HepG2 (cell line): ENCODE results near the gene CDKN1A. TPM values are rescaled to one million over a fixed set of nuclear protein-coding genes. Genes with fewer than 3 reads are reported as not detected.

Experiments
- ATAD3A ChIP-seq: sonication (generic); formaldehyde crosslinking; IDR thresholded peaks from 2 replicates; pipeline ENCODE4 v1.4.0; 2020; ENCODE audit warnings: missing genetic modification reagents
- CCDC6 ChIP-seq: sonication (generic); formaldehyde crosslinking; IDR thresholded peaks from 2 replicates; pipeline ENCODE4 v1.8.1; 2022; ENCODE audit warnings: mild to moderate bottlenecking, missing genetic modification reagents, moderate library complexity
- CEBPB ChIP-seq: IDR thresholded peaks from 2 replicates; pipeline ENCODE4 v1.6.1; 2011; ENCODE audit warnings: low read depth, low read length, improper control_type of control experiment, borderline replicate concordance
- DRAP1 ChIP-seq: IDR thresholded peaks from 2 replicates; pipeline ENCODE4 v1.6.1; 2016; ENCODE audit warnings: missing genetic modification reagents, missing compliant biosample characterization
- ELF1 ChIP-seq: sonication (generic); formaldehyde crosslinking; IDR thresholded peaks from 2 replicates; pipeline ENCODE4 v1.4.0; 2020; ENCODE audit warnings: missing genetic modification reagents
- FOXO1 ChIP-seq: sonication (generic); formaldehyde crosslinking; IDR thresholded peaks from 2 replicates; pipeline ENCODE4 v1.4.0; 2020; ENCODE audit warnings: missing genetic modification reagents
- GABPB1 ChIP-seq: IDR thresholded peaks from 2 replicates; pipeline ENCODE4 v1.6.1; 2016; ENCODE audit warnings: mild to moderate bottlenecking, missing genetic modification reagents, moderate library complexity, missing compliant biosample characterization
- HNRNPH1 ChIP-seq: fragments of 200-400 bp; formaldehyde crosslinking; optimal IDR thresholded peaks from 2 replicates; pipeline ENCODE3; 2017; ENCODE audit warnings: mild to moderate bottlenecking, low read depth, low read length
- HOXA3 ChIP-seq: sonication (generic); formaldehyde crosslinking; IDR thresholded peaks from 2 replicates; pipeline ENCODE4 v1.5.0; 2020; ENCODE audit warnings: missing genetic modification reagents
- JDP2 ChIP-seq: sonication (generic); formaldehyde crosslinking; IDR thresholded peaks from 2 replicates; pipeline ENCODE4 v1.8.1; 2022; ENCODE audit warnings: missing genetic modification reagents, borderline replicate concordance
- KDM5B ChIP-seq: sonication (generic); formaldehyde crosslinking; IDR thresholded peaks from 2 replicates; pipeline ENCODE4 v1.4.0; 2020; ENCODE audit warnings: missing genetic modification reagents, mild to moderate bottlenecking, borderline replicate concordance
- KDM6A ChIP-seq: IDR thresholded peaks from 2 replicates; pipeline ENCODE4 v1.6.1; 2016; ENCODE audit warnings: low read depth
- MNT ChIP-seq: fragments of 450-650 bp; IDR thresholded peaks from 2 replicates; pipeline ENCODE4 v1.6.1; 2016
- PBX3 ChIP-seq: sonication (generic); formaldehyde crosslinking; IDR thresholded peaks from 2 replicates; pipeline ENCODE4 v1.8.1; 2023; ENCODE audit warnings: missing genetic modification reagents, inconsistent platforms, borderline replicate concordance
- RBFOX2 ChIP-seq: fragments of 200-400 bp; formaldehyde crosslinking; IDR thresholded peaks from 2 replicates; pipeline ENCODE4 v1.6.1; 2017; ENCODE audit warnings: low read depth, mild to moderate bottlenecking, low read length
- SRSF9 ChIP-seq: fragments of 200-400 bp; formaldehyde crosslinking; IDR thresholded peaks from 2 replicates; pipeline ENCODE4 v1.6.1; 2018; ENCODE audit warnings: borderline replicate concordance, mild to moderate bottlenecking, low read depth, low read length; ENCODE audit not compliant: insufficient read depth, poor library complexity, severe bottlenecking
- TOPORS ChIP-seq: sonication (generic); formaldehyde crosslinking; IDR thresholded peaks from 2 replicates; pipeline ENCODE4 v1.8.0; 2023; ENCODE audit warnings: mild to moderate bottlenecking, missing genetic modification reagents
- ZNF12 ChIP-seq: sonication (generic); formaldehyde crosslinking; IDR thresholded peaks from 2 replicates; pipeline ENCODE4 v1.5.0; 2020; ENCODE audit warnings: missing genetic modification reagents
- ZNF224 ChIP-seq: sonication (generic); formaldehyde crosslinking; IDR thresholded peaks from 2 replicates; pipeline ENCODE4 v1.5.0; 2020; ENCODE audit warnings: mild to moderate bottlenecking, missing genetic modification reagents
- ZNF343 ChIP-seq: sonication (generic); formaldehyde crosslinking; IDR thresholded peaks from 2 replicates; pipeline ENCODE4 v1.4.0; 2020; ENCODE audit warnings: mild to moderate bottlenecking, missing genetic modification reagents
- ZNF430 ChIP-seq: sonication (generic); formaldehyde crosslinking; IDR thresholded peaks from 2 replicates; pipeline ENCODE4 v1.9.0; 2021; ENCODE audit warnings: mild to moderate bottlenecking, missing genetic modification reagents
- ZNF441 ChIP-seq: sonication (generic); formaldehyde crosslinking; IDR thresholded peaks from 2 replicates; pipeline ENCODE4 v1.7.0; 2021; ENCODE audit warnings: missing genetic modification reagents, borderline replicate concordance
- ZNF570 ChIP-seq: sonication (generic); formaldehyde crosslinking; IDR thresholded peaks from 2 replicates; pipeline ENCODE4 v1.4.0; 2020; ENCODE audit warnings: mild to moderate bottlenecking, missing genetic modification reagents, borderline replicate concordance
- ZNF577 ChIP-seq: sonication (generic); formaldehyde crosslinking; IDR thresholded peaks from 2 replicates; pipeline ENCODE4 v1.4.0; 2020; ENCODE audit warnings: mild to moderate bottlenecking, low read depth, missing genetic modification reagents, borderline replicate concordance
- ZNF678 ChIP-seq: sonication (generic); formaldehyde crosslinking; IDR thresholded peaks from 2 replicates; pipeline ENCODE4 v1.4.0; 2020; ENCODE audit warnings: mild to moderate bottlenecking, missing genetic modification reagents
- ZNF788 ChIP-seq: sonication (generic); formaldehyde crosslinking; IDR thresholded peaks from 2 replicates; pipeline ENCODE4 v1.5.0; 2020; ENCODE audit warnings: mild to moderate bottlenecking, missing genetic modification reagents, borderline replicate concordance
- polyA plus RNA-seq, 8 experiments: library from polyadenylated mRNA; depleted of rRNA in 3 of 8; stranded (reverse) in 7 of 8; unstranded in 1 of 8; fragments of >200 nt; fragmentation: Illumina TruSeq in 4 of 8; extraction: Trizol in 4 of 8; gene quantifications; 2 replicates each; pipeline versions ENCODE4 v1.2.1 to v1.2.3, GENCODE V29; 2011 to 2016; ENCODE audit warnings: low read depth in 4 of 8, missing spikeins in 1 of 8, mixed read lengths in 1 of 8; ENCODE audit not compliant: insufficient read depth in 1 of 8
- total RNA-seq, 5 experiments: library from RNA; depleted of rRNA; stranded (reverse); fragments of >200 nt; fragmentation: Illumina TruSeq; extraction: Trizol; gene quantifications; 2 replicates each; pipeline ENCODE4 v1.2.3, GENCODE V29; 2016; ENCODE audit warnings: low read depth in 1 of 5
- TF ChIP-seq, protein P1 (sequence below): sonication (generic); formaldehyde crosslinking; IDR thresholded peaks from 2 replicates; pipeline ENCODE4 v1.4.0; 2020; ENCODE audit warnings: low read depth, mild to moderate bottlenecking, missing genetic modification reagents

Gene CDKN1A
- total and polyA plus RNA-seq, 2 of the 13 experiments (the other 11 are each of a cell fraction or from before 2014, with no cell fraction given): 60.7 to 92.1 TPM

- TF ChIP-seq KDM6A (CRISPR knock-in tag) (peak; percentile 63; the same call in 1 of the 2 replicates), HNRNPH1 (peak; percentile 72), FOXO1 (CRISPR knock-in tag) (peak; percentile 91), SRSF9 (no peak), MNT (no peak), ZNF343 (CRISPR knock-in tag) (no peak), ZNF678 (CRISPR knock-in tag) (no peak), JDP2 (CRISPR knock-in tag) (no peak), GABPB1 (peak; percentile 79), ZNF430 (CRISPR knock-in tag) (peak; percentile 98; the same call in 1 of the 2 replicates), ZNF570 (no peak), HOXA3 (peak; percentile 94), ZNF577 (no peak), ZNF12 (CRISPR knock-in tag) (peak; percentile 92), DRAP1 (CRISPR knock-in tag) (peak; percentile 80), ZNF788 (peak; percentile 92), ATAD3A (no peak), RBFOX2 (peak; percentile 72), PBX3 (no peak), ZNF441 (CRISPR knock-in tag) (peak; percentile 83; the same call in 1 of the 2 replicates), ZNF224 (CRISPR knock-in tag) (0 out of 2 replicates have a peak, but pooled peaks have one; percentile 50), CCDC6 (CRISPR knock-in tag) (peak; percentile 82; the same call in 1 of the 2 replicates), CEBPB (peak; percentile 100), TOPORS (no peak), ELF1 (CRISPR knock-in tag) (peak; percentile 73), KDM5B (peak; percentile 95; the same call in 1 of the 2 replicates)
- TF ChIP-seq, protein P1, sequence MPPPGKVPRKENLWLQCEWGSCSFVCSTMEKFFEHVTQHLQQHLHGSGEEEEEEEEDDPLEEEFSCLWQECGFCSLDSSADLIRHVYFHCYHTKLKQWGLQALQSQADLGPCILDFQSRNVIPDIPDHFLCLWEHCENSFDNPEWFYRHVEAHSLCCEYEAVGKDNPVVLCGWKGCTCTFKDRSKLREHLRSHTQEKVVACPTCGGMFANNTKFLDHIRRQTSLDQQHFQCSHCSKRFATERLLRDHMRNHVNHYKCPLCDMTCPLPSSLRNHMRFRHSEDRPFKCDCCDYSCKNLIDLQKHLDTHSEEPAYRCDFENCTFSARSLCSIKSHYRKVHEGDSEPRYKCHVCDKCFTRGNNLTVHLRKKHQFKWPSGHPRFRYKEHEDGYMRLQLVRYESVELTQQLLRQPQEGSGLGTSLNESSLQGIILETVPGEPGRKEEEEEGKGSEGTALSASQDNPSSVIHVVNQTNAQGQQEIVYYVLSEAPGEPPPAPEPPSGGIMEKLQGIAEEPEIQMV (CRISPR knock-in tag): no peak
These were observed 11.5 kb upstream of the CDKN1A start (continued) for GRCh38 chr6:36666826-36667591.
